Stimulated activated CD4-positive, alpha-beta T cell treated with anti-CD3 and anti-CD28 coated beads, Interleukin-1b, Interleukin-23, amount 100 ng/mL, for 24 hours (primary cell): ENCODE results near the gene TMEM258.

Experiments
- DNase-seq, 4 experiments: peaks; one replicate each; pipeline ENCODE4 v3.0.0-alpha.2; 2020; ENCODE audit warnings: low read depth in 4 of 4, low spot score in 1 of 4

Gene TMEM258

DNA sequence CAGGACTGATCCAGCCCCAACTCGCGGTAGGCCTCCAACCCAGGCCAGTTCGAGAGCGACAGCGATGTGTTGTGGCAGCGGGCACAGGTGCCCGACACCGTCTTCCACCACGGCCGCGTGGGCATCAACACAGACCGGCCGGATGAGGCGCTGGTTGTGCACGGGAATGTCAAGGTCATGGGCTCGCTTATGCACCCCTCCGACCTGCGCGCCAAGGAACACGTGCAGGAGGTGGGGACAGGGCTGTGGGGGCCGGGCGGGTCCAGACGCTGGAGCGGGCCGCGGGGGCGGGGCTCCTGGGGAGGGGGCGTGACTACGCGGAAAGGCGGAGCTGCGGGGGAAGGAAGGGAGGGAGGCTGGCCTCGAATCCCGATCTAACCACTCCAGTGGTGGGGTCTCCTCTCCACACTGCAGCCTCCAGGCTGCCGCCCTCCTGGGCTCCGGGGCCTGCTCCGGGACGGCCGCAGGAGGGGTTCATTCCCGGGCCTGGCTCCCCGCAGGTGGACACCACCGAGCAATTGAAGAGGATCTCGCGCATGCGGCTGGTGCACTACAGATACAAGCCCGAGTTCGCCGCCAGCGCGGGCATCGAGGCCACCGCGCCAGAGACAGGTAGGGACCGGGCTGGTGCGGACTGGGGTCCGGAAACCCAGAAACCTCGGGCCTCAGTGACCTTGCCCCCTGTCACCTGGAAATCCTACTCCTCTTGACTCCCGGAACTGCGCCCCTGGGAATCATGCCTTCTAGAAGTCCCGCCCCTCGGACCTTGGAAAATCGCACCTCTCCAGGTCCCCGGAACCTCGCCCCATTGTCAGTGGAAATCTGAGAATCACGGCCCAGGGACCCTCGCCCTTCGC, 14.9 kb downstream of the TMEM258 start:
- peak in 3 of 4 experiments; percentile 36 to 45 (median 40) for DNase-seq

DNA sequence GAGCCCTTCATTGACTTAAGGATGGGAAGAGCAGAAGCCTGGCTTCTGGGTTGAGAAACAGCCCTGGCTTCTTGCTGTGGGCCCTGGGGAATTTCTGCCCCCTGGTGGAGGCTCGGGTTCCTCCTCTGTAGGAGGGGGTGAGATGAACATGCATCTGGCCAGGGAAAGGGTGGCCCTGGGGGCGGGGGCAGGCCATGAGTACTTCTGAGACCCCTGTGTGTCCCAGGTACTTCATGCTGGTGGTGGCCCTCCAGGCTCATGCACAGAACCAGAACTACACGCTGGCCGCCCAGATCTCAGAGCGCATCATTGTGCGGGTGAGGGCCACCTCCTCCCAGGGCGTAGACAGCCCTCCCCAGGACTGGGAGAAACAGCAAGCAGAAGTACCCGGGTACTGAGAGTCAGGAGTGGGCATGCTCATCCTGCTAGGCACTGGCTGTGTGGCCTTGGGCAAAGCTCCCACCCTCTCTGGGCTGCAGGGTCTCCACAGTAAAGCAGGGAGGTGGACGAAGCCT, 15.8 kb downstream of the TMEM258 start:
- peak in 3 of 4 experiments; percentile 43 to 56 (median 44) for DNase-seq

DNA sequence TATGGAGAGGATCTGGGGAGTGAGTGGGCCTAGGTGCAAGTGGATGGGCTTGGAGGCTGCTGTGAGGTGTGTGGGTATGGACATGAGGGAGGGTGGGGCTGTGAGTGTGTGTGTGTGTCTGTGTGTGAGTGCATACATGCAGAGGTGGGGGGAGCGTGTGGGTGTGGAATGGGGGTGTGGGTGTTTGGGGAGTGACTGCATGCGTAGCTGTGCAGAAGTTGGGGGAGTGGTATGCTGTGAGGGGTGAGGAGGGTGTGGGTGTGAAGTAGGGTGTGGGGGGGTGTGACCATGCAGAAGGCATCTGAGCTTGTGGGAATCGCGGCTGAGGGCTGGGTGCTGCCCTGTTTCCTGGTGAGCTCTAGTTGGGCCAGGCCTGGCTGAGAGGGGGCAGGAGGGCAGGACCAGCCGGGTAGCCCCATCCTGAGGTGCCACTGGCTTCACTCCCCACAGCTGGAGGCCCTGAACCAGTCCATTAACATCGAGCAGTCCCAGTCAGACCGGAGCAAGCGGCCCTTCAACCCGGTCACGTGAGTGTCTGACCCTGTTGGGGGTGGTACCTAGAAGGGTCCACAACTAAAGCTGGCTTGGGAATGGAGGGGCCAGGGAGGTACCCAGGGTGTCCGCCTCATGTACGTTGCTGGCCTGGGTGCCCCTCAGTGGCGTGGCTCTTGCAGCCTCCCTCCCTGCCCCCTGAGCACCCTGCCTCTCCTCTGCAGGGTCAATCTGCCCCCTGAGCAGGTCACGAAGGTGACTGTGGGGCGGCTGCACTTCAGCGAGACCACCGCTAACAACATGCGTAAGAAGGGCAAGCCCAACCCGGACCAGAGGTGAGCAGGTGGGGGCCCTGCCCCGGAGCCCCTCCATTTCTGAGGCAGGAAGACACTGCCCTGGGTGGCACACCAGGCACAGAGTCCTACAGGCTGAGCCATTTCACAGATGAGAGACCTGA, 16.5 kb downstream of the TMEM258 start:
- no peak for DNase-seq

DNA sequence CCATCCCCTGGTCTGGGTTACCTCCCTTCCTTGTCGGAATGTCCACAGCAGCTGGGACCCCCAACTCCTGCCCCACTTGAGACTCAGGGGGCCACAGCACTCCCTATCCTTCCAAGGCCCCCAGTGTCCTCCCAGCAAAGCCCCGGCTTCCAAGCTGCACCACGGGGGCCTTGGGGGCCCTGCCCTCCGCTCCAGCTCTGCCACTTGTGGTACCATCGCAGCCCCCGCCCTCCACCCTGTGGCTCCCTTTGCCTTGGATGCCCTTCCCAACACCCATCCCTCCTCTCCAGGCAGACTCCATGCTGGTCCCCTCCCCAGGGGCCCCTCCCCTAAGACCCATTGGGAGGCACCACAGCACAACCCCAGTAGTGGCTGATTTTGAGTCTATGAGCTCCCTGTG, 17.3 kb downstream of the TMEM258 start:
- no peak for DNase-seq

DNA sequence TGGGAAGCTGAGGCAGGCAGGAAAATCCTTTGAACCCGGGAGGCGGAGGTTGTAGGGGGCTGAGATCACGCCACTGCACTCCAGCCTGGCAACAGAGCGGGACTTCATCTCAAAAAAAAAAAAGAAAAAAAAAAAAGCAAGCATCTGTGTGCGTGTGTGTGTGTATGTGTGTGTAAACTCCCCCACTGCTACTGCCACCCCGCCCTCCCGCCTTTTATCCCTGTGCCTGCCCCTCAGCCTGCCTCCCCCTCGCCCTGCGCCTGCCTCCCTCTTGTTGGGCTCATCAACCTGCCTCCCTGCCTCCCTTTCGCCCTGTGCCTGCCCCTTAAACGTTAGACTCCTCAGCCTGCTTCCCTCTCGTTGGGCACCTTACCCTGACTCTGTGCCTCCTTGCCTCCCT, 18.0 kb downstream of the TMEM258 start:
- no peak for DNase-seq

DNA sequence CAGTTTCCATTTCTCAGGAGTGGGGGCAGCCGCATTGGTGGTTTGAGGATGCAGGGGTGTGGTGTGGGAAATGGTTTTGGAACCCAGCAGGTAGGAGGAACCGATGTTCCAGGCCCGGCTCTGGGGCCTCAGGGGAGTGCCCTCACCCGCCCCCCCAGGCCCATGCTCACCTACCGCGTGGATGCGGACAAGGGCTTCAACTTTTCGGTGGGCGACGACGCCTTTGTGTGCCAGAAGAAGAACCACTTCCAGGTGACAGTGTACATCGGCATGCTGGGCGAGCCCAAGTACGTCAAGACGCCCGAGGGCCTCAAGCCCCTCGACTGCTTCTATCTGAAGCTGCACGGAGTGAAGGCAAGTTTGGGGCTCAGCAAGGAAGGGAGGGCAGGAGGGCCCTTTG, 18.6 kb downstream of the TMEM258 start:
- DNase-seq: no peak

DNA sequence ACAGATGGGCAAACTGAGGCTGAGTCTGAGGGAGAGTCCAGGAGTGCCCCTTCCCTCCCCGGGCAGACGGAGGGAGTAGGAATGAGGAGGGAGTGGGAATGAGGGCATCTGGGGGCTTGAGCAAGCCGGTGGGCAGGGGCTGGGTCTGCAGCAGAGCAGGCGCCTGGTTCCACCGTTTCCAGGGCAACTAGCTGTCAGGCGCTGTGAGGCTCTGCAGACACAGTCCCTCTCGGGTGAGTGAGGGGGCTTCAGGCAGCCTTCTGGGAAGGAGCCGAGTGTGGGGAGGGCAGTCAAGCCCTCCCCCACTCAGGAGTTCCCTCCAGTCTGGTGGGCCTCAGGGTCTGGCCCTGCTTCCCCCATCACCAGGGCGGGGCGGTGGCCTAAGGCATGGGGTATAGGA, 19.0 kb downstream of the TMEM258 start:
- DNase-seq: no peak

DNA sequence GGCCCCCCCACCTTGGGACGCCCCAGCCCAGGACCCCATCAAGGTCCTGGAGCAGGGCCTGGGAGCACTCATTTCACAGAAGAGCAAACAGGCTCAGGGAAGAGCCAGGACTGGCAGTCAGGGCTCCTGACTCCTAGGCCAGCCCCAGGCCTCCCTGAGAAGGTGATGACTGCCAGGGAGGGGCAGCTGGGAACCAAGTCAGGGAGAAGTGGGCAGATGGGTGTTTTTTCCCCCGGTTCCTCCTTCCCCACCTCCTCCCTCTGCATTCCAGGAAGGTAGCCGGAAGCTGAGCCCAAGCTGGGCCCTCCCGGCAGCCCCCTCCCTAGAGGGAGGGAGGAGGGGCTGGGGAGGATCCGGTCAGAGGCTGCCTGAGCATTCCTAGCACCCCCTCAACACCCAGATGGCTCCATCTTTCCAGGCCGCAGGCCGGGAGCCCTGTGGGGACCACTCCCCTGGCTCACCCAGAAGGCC, 20.4 kb downstream of the TMEM258 start:
- DNase-seq: no peak

DNA sequence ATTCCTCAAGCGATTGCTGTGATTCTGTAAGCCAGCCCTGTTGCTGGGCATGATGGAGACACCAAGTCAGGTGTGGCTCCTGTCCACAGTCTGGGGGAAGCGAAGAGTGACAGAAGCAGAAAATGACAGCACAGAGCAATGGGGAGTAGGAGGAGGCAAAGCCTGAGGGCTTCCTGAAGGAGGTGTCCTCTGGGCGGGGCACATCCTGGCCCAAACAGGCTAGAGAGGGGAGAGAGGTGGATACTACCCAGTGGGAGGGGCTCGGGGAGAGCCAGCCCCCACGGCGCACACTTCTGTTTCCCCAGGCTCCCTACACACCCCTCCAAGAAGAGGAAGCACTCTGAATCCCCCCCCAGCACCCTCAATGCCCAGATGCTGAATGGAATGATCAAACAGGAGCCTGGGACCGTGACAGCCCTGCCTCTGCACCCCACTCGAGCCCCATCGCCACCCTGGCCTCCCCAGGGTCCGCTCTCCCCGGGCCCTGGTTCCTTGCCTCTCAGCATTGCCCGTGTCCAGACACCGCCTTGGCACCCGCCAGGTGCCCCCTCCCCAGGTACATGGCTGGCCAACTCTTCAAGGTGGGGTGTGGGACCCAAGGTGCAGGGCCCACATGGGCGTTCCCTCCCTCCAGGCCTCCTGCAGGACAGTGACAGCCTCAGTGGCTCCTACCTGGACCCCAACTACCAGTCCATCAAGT, 21.1 kb downstream of the TMEM258 start:
- DNase-seq: no peak

DNA sequence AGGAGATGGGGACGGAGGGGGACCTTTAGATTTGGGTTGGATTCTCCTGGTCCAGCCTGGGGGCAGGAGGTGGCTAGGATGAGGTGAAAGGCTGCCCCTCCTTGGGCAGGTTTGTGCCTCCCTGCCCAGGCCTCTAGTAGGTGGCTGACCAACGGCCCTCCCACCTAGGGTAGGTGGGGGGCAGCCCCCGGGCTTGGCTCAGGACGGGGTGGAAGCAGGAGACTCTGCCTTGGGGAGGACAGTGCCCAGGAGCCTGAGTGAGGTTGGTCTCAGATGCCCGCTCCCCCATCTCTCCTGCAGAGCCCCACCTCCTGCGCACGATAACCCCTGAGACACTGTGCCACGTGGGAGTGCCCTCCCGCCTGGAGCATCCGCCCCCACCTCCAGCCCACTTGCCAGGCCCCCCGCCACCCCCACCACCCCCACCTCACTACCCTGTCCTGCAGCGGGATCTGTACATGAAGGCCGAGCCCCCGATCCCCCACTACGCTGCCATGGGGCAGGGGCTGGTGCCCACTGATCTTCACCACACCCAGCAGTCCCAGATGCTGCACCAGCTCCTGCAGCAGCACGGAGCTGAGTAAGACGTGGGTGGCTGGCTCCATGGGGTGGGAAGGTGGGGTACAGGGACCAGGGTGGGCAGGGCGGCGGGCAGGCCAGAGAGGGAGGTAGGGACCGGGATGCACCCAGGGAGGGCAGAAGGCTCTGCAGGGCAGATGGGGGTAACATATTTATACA, 22.3 kb downstream of the TMEM258 start:
- DNase-seq: no peak

DNA sequence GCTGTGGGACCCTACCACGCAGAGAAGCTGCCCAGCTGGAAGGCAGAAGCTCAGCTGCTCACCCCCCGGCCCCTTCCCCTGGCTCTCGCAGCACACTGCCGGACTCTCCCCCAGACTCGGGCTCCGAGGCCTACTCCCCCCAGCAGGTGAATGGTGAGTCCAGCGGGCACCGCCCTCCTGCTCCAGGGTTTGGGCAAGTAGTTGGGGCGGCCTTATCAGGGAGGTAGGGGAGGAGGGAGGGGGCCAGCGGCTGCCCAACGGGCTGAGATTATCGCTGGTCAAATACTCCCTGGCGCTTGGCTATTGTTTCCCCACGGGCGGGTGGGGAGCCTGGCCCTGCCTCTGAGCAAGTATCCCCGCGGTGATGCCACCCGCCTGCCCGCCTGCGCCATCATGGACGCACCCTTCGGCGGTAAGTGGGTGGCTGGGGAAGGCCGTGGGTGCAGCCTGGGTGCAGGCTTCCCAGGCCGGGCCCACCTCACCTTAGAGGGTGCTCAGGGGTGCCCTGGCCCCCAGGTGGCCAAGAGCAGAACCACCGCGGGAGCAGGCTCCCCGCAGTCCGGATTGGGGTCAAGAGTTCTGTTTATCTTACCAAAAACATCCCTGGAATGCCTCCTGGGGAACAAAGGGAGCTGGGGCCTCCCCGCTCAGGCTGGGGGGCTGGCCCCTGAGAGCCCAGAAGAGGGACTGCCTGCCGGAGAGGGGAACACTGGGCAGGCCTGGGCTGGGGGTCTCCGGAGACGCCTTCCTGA, 23.1 kb downstream of the TMEM258 start:
- DNase-seq: no peak

DNA sequence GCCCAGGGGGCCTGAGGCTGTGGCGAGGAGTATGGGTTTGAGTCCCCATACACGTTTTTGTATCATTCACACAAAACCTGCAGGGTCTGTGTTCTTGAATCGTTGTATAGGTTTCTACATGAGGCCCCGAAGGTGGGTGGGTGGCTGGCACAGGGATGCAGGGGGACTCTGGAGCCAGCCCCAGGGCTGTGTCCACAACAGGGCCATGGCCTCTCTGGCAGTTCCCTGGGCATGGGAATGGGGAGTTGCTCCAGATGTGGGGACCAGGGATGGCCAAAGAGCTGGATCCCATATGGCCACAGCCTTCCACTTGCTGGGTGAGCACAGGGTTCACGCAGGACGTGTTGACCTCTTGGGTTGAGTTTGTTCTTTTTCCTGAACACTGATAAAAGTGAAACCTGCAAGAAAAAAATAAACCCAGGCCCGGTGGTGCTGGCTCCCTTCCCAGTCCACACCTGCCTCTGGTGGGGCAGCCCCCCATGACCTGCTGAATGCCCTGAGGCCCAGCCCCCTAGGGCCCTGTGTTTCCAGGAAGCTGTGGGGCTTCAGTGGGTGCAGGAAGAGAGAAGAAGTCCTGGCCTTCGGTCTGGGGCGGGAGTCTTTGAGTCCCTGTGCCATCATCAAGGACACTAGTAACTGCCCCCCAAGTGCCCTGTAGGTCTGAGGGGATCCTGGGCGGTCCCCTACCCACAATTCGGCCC, 23.9 kb downstream of the TMEM258 start:
- no peak for DNase-seq

DNA sequence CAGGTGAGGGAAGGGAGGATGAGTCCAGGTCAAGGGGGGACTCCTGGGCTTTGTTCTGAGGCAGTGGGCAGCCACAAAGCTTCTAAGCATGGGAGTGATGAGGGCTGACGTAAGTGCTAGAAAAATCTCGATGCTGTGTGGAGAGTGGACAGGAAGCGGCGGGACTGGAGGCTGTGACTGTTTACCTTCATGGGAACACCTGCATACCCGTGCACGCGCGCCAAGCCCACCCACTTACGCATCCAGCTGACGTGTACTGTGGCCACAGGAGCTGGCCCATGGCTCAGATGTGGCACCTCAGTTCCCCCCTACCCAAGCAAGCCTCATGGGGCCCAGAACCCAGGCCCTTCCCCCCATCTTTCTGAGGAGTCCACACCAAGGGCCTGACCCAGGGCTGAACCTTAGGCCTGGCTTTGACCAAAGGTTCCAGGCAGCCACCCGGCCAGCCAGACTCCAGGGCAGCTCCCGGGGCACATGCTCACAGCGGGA, 26.0 kb downstream of the TMEM258 start:
- DNase-seq: no peak

DNA sequence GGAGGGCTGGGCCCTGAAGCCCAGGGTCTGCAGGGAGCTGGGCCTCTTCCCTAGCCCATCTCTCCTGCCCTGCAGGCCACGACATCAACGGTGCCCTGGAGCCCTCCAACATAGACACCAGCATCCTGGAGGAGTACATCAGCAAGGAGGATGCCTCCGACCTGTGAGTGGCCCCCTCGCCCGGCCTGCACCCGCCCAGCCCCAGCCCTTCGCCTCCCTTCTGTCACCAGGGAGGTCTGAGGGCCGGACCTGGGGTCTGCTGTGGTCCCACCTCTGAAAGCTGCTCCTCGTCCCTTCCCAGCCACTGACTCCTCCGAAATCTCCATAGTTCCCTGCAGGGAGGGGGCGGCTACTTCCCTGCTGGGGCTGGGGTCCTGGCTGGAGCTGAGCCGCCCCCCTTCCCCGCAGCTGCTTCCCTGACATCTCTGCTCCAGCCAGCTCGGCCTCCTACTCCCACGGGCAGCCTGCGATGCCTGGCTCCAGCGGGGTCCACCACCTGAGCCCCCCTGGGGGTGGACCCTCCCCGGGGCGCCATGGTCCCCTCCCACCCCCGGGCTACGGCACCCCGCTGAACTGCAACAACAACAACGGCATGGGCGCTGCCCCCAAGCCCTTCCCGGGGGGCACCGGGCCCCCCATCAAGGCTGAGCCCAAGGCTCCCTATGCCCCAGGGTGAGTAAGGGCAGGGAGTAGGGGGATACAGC, 26.7 kb downstream of the TMEM258 start:
- DNase-seq: no peak

DNA sequence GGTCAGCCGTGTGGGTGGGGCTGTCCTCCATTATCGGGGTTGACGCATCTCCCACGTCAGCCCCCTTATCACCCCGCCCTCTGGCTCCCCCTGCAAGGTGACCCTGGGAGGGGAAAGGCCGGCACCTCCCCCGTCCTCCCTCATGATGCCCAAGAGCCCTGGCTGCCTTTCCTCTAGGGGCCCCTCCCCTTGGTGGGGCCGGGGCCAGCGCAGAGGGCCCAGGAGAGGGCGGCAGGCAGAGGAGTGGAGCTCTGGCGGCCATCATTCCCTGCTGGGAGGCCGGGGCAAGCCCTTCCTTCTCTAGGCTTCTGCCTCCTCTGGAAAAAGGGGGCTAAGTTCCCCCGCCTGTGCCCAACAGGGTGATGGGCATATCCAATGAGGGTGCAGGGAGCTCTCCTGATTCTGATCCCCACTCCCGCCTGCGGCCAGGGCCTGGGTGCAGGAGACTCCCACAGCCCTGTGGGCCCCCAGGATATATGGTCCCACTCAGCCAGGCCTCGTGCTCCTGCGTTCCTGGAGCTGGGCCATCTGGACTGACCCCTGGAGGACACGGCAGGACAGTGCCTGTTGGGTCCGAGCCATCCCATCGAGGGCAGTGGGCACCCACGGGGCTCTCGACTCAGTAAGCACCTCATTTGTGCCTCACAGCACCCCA, 27.7 kb downstream of the TMEM258 start:
- no peak for DNase-seq

DNA sequence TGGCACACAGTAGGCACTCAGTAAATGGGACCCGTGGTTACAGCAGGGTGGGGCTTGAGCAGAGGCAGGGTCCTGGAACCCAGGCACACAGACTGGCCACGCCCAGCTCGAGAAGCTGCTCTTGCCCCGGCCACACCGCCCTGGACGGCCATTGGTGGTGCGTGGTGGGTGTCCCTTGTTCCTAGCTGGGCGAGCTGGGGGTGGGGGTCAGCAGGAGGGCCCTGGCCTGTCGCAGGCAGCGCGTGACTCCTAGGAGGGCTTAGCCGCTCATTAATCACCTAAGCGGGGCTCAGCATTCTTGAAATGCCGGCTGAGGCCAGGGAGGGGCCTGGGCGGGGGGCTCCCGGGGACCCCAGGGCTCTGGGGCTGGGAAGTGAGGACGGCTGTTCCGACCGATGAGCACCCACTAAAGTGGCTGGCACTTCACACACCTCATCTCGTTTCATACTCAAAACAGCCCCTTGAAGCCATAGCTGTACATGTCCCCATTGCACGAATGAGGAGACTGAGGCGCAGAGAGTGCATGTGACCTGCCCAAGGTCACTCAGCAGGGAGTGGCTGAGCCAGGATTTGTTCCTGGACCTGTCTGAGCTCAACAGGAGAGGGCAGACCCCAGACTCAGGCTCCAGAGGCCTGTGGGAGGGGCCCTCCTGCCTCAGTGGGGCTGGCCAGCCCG, 28.3 kb downstream of the TMEM258 start:
- DNase-seq: no peak

DNA sequence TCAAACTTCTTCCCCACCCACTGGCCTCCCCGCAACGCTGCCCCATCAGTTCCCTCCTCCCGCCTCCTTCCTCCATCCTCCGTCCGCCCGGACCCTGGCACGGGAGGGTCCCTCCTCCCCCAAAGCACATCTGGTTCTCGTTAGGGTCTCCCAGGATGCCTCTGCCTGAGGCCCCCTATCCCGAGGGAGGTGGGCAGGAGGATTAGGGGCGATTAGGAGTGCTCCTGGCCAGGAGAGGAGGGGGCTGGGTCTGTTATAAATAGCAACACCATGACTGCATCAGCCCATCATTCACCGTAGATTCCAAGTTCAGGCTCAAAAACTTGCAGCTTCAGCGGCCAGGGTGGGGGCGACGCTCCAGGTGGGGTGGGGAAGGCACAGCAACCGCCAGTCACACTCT, 29.6 kb downstream of the TMEM258 start:
- DNase-seq: no peak
